SK-N-DZ (cell line): ENCODE measurements around the gene OPN1MW. TPM values are rescaled to one million over a fixed set of nuclear protein-coding genes. Genes with fewer than 3 reads are reported as not detected.
"Not testable (repeated sequence)": the region's sequence is repeated elsewhere in the genome, so short reads cannot be mapped to it uniquely, and the experiment has no call there.

Experiments used
- DNase-seq: peaks from one replicate; pipeline ENCODE4 v3.0.0-alpha.2; 2015; ENCODE audit warnings: low spot score
- polyA plus RNA-seq, 2 experiments: library from polyadenylated mRNA; depleted of rRNA; stranded (reverse); fragments of >200 nt; gene quantifications; 2 replicates each; pipeline ENCODE4 v1.2.3, GENCODE V29; 2014

Gene OPN1MW
- not detected in 2 replicates for polyA plus RNA-seq (2014; cell fraction: cytosol; rRNA removed)
- polyA plus RNA-seq (2014; cell fraction: nucleus; rRNA removed) = not detected in 2 replicates

DNA sequence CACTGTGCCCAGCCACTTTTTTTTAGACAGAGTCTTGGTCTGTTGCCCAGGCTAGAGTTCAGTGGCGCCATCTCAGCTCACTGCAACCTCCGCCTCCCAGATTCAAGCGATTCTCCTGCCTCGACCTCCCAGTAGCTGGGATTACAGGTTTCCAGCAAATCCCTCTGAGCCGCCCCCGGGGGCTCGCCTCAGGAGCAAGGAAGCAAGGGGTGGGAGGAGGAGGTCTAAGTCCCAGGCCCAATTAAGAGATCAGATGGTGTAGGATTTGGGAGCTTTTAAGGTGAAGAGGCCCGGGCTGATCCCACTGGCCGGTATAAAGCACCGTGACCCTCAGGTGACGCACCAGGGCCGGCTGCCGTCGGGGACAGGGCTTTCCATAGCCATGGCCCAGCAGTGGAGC lies at the start of gene OPN1MW:
TSS of gene OPN1MW (plus strand) at position 301 of the 400 bp plus-strand sequence. CDS start at position 383, 82 bp downstream.
- not testable (repeated sequence) for DNase-seq

DNA sequence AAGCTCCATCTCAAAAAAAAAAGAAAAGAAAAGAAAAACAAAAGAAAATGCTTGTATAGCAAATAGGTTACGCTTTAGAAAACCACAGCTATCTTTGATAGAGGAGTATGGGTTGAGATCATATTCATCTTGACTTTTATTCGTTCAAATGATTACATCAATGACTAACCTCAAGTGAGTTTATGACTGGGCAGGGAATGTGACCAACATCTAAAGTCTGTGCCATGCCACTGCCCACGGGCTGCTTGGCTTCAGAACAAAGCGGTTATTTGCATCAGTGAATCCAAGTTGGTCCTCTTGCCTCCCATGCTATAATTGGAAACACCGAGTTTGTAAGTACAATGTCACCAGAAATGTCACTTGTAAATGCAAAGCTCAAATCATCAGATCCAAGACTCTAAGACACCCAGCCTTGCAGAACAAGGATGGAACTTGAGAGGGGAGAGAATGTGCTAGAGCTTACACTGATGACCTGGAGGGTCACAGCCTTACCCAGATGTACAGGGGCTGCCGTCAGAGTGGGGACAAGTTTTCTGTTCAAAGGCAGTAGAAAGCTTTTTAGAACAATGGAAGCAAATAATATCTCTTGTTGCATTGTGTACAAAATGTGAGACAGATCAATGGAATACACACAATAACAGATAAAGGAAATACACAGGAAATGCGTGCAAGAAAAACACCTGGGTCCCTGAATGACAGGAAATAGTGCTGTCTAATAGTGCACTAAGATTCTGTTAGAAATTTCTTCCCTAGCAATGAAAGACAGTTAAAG lies 46.8 kb upstream of the OPN1MW start:
- DNase-seq = no peak

DNA sequence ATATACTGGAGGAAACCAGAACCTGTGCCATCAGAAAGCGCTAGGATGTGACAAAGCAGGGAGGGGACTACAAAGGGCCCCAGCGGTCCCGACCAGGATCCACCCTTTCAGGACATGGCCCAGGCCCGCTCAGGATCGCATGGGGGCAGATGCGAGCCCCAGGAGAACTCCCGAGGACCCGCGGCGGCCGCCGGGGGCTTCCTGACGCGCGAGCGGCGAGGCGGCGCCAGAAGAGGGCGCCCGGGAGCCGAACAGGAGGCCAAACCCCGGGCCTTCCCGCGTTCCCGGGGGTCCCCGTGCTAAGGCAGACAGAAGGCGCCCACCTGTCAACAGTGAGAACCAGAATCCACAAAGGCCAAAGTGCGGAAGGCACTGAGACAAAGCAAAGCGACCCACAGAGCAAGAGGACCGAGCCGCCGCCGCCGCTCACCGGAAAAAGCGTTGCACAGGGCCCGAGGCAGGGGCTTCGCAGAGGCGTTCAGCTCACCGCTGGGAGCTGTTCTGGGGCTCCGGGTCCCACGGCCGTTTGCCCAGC lies 45.7 kb upstream of the OPN1MW start:
- DNase-seq = peak; percentile 57

DNA sequence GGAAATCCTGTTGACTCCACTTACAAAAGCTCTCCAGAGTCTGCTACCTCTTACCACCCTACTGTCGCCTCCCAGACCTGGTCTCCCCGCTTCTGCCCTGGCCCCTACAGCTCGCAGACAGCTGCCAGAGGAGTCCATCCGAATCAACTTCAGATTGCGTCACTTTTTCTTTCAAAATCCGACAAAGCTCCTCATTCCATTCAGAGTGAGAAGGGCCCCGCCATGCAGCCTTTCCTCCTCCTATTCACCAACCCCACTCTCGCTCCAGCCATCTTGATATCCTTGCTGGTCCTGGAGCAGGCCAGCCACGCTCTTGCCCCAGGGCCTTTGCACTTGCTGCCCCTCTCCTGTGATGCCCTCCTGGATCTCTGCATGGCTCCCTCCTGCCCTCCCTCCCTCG lies 43.5 kb upstream of the OPN1MW start:
- no peak for DNase-seq

DNA sequence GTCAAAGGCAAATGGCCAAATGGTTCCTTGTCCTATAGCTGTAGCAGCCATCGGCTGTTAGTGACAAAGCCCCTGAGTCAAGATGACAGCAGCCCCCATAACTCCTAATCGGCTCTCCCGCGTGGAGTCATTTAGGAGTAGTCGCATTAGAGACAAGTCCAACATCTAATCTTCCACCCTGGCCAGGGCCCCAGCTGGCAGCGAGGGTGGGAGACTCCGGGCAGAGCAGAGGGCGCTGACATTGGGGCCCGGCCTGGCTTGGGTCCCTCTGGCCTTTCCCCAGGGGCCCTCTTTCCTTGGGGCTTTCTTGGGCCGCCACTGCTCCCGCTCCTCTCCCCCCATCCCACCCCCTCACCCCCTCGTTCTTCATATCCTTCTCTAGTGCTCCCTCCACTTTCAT lies 42.2 kb upstream of the OPN1MW start:
- DNase-seq = no peak

DNA sequence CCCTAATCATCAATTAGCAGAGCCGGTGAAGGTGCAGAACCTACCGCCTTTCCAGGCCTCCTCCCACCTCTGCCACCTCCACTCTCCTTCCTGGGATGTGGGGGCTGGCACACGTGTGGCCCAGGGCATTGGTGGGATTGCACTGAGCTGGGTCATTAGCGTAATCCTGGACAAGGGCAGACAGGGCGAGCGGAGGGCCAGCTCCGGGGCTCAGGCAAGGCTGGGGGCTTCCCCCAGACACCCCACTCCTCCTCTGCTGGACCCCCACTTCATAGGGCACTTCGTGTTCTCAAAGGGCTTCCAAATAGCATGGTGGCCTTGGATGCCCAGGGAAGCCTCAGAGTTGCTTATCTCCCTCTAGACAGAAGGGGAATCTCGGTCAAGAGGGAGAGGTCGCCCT lies 41.7 kb upstream of the OPN1MW start:
- DNase-seq = no peak

DNA sequence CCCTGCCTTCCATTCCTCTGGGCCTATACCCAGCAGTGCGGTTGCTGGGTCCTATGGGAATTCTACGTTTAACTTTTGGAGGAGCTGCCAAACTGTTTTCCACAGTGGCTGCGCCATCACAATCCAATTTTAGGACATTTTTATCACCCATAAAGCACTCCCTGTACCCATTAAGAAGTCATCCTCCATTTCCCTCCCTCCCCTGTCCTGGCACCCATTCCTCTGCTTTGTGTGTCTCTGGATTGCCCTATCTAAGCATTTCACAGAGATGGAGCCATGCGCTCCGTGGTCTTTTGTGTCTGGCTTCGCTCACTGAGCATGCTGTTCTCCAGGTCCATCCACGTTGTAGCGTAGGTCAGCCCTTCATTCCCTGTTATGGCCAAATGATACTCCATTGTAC lies 40.0 kb upstream of the OPN1MW start:
- DNase-seq = no peak

DNA sequence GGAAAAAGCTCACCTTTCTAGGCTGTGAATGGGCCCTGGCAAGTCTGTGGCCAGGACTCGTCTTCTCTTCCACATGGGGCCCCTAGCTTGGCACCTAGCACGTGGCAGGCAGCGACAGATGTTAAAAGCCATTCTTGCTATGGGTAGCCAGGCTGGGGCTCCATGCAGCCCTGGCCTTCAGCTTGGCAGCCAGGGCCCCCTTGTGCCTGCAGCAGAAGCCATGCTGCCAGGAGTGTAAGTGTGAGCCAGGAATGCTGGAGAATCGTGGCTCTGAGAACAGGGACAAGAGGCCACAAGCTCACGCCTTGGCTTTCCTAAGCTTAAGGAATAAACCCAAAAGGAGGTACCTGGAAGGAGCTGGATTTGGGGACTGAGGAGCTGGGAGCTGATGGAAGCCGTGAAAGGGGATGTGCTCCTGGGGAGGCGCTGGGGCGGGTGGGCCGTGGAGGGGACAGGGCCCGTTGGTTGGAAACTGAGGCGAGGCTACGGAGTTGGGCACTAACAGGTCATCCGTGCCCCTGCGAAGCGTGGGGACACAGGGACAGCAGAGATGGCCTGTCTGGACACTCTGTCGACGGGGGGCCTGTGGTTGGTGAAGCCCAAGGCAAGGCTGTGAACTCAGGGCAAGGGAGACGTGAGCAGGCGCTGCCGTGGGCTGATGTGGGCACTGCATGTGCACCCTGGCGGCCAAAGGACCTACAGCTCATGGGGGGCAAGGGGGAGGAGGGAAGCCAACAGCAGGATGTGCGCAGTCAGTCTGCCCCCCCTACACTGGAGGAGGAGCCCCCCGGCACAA lies 39.2 kb upstream of the OPN1MW start:
- DNase-seq = no peak

DNA sequence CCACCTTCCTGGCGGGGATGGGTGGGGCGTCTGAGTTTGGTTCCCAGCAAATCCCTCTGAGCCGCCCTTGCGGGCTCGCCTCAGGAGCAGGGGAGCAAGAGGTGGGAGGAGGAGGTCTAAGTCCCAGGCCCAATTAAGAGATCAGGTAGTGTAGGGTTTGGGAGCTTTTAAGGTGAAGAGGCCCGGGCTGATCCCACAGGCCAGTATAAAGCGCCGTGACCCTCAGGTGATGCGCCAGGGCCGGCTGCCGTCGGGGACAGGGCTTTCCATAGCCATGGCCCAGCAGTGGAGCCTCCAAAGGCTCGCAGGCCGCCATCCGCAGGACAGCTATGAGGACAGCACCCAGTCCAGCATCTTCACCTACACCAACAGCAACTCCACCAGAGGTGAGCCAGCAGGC lies 38.4 kb upstream of the OPN1MW start, which contains the start of gene OPN1LW:
TSS of gene OPN1LW (plus strand) at position 234 of the 400 bp plus-strand sequence. CDS start at position 275, 41 bp downstream.
- DNase-seq = not testable (repeated sequence)

DNA sequence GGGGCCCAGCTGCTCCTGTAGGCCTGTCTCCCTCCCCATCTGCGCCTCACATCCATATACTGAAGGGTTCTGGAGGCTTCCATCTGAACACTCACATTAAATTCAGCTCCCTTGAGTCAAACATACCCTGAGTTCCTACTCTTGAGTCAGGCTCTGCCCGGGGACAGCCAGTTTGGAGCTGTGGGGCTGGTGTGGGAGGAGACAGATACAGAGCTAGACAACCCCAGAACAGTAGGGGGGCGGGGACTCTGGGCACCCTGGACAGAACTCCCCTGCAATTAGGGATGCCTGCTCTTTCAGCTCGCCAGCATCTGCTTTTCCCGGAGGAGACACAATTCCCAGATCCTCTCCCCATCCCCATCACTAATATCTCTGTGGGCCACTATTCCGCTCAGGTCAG lies 31.4 kb upstream of the OPN1MW start:
- not testable (repeated sequence) for DNase-seq

DNA sequence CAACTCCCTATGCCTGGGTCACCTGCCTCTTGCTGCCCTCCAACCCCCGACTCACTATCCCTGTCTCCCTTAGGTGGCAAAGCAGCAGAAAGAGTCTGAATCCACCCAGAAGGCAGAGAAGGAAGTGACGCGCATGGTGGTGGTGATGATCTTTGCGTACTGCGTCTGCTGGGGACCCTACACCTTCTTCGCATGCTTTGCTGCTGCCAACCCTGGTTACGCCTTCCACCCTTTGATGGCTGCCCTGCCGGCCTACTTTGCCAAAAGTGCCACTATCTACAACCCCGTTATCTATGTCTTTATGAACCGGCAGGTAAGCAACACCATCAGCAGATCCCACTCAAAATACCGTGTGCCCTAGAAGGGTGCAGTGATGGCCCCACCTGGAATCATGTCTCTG lies 26.2 kb upstream of the OPN1MW start:
- DNase-seq = not testable (repeated sequence)

DNA sequence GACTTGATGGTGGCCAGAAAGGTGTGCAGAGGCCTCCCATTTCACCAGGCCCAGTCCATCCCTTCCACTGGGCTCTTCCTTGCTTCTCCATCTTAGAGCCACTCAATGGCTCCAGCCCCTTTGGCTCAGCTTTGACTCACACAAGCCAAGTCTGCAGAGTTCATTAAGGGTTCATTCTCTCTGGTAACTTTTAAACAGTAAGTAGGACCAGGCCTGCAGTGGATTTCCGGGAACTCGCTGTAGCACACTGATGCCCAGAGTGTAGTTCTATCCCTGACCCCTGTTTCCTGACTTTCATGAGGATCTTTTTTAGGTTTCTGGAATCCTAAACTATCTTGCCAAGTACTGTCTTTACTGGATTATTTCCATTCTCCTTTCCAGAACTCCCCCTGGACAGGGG lies 25.2 kb upstream of the OPN1MW start:
- DNase-seq = not testable (repeated sequence)

DNA sequence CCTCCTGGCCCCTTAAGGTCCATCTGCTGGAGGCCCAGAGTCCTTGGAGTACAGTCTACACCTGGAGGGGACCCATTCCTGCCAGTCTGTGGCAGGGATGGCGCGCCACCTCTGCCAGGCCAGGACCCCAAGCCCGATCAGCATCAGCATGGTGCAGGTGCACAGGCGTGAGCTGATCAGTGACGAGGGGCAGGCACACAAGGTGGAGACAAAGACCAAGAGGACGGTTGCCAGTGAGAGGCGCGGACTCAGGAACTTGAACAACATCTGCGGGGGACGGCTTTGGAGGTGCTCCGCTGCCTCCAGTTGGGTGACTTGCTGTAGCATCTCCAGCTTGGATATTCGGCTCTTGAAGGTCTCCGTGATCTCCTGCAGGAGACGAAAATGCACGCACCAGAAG lies 23.1 kb upstream of the OPN1MW start:
- not testable (repeated sequence) for DNase-seq

DNA sequence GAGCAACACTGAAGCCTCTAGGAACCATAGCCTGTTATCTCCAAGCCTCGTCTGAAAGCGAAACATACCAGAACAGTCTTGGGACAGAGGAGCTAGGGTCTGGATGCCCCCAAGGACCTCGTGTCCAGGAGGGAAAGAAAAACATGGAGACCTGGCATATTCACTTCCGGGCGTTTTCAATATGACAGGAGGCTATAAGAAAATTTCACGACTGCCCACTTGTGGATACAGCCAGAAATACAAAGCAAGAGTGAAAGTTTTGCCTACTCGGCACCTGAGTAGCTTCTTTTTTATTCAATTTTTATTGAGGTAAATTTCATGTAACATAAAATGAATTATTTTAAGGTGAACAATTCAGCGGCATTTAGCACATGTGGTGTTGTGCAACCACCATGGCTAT lies 17.5 kb upstream of the OPN1MW start:
- DNase-seq = not testable (repeated sequence)

DNA sequence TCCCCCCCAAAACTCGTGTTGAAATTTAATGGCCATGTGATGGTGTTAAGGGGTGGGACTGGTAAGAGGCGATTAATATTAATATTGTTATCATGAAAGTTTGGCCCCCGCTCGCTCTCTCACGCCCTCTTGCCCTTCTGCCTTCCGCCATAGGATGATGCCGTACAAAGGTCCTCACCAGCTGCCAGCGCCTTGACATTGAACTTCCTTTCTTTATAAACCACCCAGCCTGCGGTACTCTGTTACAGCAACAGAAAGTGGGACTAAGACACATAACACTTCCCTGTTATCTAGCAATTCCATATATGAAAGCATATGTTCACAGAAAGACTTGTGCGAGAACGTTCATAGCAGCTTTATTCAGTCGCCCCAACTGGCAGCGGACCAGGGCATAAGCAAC lies 14.0 kb upstream of the OPN1MW start:
- not testable (repeated sequence) for DNase-seq

DNA sequence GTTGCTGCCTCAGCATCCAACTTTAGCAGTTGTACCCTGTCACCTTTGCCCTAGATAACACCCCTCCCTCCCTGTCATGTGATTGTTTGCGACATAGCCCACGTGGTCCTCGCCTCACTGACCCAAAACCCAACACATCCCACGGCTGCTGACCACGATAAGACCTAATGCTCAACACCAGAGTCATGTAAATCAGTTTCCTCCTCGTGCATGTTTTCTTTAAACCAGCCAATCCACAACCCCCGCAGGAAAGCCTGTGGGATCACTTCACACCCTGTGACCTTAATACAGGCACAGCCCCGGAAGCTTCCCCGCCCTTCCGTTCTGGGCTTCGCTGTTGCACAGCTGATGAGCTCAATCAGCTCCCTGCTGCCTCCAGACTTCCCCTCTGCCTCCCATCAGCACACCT lies 9.9 kb upstream of the OPN1MW start:
- DNase-seq = not testable (repeated sequence)

DNA sequence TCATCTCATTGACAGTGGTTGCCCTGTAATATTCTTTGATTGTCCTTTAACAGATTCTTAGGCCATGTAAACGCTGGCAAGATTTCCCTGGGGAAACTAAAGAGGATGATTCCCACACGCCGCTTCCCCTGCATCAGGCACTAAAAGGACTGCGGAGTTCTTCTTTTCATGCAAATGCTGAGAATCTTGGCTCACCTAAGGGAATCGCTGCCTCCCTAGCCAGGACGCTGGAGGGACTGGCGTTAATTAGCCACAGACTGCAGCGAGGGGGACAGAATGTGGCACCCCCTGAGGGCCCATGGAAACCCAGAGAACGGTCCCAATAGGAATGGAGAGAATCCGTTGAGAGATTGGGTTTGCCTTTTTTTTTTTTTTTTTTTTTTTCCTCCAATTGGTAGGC lies 8.0 kb upstream of the OPN1MW start:
- not testable (repeated sequence) for DNase-seq

DNA sequence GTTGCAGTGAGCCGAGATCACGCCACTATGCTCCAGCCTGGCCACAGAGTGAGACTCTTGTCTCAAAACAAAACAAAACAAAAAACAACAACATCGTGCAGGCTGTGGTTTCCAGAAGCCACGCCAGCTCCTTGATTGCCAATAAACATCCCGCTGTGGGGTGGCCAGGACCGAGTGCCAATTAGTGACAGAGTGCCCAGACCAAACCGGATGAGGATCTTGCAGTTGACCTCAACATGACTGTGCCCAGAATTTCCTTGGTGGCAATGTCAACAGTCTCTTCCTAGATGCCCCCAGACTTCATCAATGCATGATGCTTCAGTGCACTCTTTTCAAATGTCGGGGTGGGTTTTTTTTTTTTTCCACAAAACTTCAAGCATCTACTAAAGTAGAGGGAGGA lies 1.4 kb downstream of the OPN1MW start:
- DNase-seq = not testable (repeated sequence)

DNA sequence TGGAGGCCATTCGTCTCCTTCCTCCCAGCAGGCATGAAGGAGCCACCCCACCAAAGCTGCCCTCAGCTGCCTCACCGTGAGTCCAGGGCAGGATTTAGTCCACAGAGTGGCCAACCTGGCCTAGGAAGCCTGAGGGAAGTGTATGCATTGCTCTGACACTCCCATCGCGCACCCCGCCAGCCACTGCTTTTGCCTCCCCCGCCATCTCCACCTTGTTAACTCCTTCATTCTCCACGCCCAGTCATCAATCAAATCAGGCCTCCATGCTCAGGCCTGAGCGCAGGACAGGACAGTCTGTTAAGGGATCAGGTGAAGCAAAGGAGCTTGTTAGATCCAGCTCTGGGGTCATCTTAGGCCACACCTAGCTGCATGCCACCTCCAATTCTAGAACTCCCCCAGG lies 10.4 kb downstream of the OPN1MW start:
- not testable (repeated sequence) for DNase-seq

DNA sequence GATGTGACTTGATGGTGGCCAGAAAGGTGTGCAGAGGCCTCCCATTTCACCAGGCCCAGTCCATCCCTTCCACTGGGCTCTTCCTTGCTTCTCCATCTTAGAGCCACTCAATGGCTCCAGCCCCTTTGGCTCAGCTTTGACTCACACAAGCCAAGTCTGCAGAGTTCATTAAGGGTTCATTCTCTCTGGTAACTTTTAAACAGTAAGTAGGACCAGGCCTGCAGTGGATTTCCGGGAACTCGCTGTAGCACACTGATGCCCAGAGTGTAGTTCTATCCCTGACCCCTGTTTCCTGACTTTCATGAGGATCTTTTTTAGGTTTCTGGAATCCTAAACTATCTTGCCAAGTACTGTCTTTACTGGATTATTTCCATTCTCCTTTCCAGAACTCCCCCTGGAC lies 11.9 kb downstream of the OPN1MW start:
- not testable (repeated sequence) for DNase-seq

DNA sequence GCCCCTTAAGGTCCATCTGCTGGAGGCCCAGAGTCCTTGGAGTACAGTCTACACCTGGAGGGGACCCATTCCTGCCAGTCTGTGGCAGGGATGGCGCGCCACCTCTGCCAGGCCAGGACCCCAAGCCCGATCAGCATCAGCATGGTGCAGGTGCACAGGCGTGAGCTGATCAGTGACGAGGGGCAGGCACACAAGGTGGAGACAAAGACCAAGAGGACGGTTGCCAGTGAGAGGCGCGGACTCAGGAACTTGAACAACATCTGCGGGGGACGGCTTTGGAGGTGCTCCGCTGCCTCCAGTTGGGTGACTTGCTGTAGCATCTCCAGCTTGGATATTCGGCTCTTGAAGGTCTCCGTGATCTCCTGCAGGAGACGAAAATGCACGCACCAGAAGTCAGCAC lies 14.1 kb downstream of the OPN1MW start:
- DNase-seq = not testable (repeated sequence)
